GM19238 (cell line): ENCODE measurements around the gene XKR8.
"Not testable (repeated sequence)": the region's sequence is repeated elsewhere in the genome, so short reads cannot be mapped to it uniquely, and the experiment has no call there.

Experiments used
- DNase-seq: peaks from one replicate; pipeline ENCODE4 v3.0.0; 2011; ENCODE audit warnings: low spot score; ENCODE audit not compliant: insufficient read length

Gene XKR8

GRCh38 chr1:27990920-27991537, 31.3 kb downstream of the XKR8 start:
- DNase-seq: no peak

- DNase-seq: no peak
Measured at GRCh38 chr1:27992276-27992675, 32.5 kb downstream of the XKR8 start.

GRCh38 chr1:27993241-27993640, 33.5 kb downstream of the XKR8 start:
- DNase-seq: no peak

GRCh38 chr1:27994060-27994459, 34.3 kb downstream of the XKR8 start:
- no peak for DNase-seq

GRCh38 chr1:27994526-27994925, 34.8 kb downstream of the XKR8 start:
- not testable (repeated sequence) for DNase-seq

- DNase-seq: no peak
Measured at GRCh38 chr1:27999055-27999454, 39.3 kb downstream of the XKR8 start.

GRCh38 chr1:28002600-28002999, 42.8 kb downstream of the XKR8 start:
- DNase-seq: no peak

- DNase-seq: not testable (repeated sequence)
Measured at GRCh38 chr1:28003117-28003516, 43.3 kb downstream of the XKR8 start.

- no peak for DNase-seq
Measured at GRCh38 chr1:28010969-28011368, 51.2 kb downstream of the XKR8 start.
